SW 1271 (cell line): Measurements from ENCODE around the gene LTA.
"Not testable (repeated sequence)": the region's sequence is repeated elsewhere in the genome, so short reads cannot be mapped to it uniquely, and the experiment has no call there.

ENCODE experiments used
- DNase-seq, 2 experiments: peaks; one replicate each; lab custom pipeline; 2025; lab: John Stamatoyannopoulos, UW

The LTA gene

GRCh38 chr6:31586599-31587281 lies 14.7 kb downstream of the LTA start:
- no peak for DNase-seq

DNA sequence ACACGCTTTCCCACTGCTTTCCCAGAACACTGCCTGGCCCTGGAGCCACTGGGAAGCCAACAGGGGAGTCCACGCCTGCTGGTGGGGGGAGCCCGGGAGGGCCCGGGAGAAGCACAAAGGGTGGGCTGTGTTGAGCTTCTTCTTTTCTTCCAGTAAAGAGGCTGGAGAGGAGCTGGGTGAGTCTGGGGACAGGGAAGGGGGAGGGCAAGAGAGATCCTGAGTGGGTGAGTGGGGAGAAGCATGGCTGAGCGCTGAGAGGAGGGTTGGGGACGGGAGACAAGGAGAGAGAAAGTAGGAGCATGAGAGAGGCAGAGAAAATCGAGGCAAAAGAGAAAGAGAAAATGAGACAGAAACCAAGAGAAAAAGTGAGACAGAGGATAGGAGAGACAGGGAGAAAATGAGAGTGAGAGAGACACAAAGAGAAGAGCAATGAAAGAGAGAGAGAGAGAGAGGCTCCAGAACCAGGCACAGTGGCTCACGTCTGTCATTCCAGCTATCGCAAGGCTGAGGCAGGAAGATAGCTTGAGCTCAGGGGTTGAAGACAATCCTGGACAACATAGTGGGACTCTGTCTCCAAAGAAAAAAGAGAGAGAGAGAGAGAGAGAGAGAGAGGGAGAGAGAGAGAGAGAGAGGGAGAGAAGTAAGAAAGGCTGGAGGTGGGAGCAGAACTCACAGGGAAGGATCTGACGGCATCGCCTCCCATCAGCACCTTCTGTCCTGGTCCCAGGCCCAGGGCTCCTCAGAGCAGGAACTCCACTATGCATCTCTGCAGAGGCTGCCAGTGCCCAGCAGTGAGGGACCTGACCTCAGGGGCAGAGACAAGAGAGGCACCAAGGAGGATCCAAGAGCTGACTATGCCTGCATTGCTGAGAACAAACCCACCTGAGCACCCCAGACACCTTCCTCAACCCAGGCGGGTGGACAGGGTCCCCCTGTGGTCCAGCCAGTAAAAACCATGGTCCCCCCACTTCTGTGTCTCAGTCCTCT lies 16.0 kb downstream of the LTA start:
- DNase-seq: no peak

GRCh38 chr6:31588871-31589650 lies 17.0 kb downstream of the LTA start:
- no peak for DNase-seq

GRCh38 chr6:31590691-31591090 lies 18.6 kb downstream of the LTA start:
- DNase-seq: not testable (repeated sequence)

- DNase-seq: no peak
Observed at GRCh38 chr6:31592396-31592771, 20.3 kb downstream of the LTA start.

DNA sequence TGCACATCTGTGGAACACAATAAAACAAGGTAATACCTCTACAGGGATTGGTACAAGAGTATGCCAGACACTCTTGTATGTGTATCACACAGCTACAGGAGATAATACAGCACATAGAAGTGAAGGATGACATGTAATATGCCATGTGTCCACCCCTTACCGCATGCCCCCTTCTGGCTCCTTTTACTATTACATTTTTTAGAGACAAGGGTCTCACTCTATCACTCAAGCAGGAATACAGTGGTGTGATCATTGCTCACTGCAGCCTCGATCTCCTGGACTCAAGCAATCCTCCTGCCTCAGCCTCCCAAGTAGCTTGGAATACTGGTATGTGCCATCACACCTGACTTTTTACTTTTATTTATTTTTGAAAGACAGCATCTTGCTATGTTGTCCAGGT lies 24.9 kb downstream of the LTA start:
- DNase-seq: peak; percentile 24 to 61

DNA sequence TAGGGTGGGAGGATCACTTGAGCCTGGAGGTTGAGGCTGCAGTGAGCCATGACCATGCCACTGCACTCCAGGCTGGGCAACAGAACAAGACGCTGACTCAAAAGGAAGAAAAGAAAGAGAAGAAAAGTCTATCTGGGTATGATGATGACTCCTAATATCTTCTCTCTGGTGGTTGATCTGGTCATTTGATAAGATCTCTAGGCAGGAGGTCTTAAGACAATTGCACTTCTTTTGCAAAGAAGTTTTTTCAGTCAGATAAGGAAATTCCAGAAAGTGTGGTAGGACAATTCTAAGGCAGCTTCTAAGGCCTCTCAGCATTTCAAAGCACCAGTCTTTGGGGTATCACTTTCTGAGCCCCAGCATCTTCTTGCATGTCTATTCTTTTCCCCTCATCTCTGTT lies 35.2 kb downstream of the LTA start:
- DNase-seq: no peak

DNA sequence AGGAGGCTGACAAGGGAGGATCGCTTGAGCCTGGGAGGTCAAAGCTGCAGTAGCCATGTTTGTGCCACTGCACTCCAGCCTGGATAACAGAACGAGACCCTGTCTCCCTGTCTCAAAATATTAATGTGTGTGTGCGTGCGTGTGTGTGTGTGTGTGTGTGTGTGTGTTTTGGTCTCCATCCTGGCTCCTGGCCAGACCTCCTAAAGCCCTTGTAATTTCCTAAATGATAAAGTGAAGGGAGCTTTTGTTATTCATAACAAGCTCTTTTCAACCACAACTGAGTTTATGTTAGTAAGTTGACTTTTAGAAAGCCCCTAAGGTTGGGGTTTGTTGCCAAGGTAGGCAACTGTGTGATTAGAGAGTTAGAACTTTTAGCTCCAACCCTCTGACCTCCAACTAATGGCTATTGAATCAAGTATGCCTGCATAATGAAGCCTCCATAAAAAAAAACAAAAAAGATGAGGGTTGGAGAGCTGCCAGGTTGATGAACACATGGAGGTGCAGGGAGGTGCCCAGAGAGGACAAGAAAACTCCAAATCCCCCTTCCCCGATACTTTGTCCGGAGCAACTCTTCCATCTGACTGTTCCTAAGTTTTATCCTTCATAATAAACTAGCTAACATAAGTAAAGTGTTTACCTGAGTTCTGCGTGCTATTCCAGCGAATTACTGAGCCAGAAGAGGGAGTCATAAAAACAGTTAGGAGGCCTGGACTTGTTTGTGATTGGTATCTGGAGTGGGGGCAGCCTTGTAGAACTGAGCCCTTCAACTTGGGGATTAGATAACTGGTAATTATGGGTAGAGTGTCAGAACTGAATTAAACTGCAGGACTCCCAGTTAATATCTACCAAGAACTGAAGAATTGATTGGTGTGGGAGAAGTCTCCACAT lies 37.7 kb downstream of the LTA start:
- no peak for DNase-seq

DNA sequence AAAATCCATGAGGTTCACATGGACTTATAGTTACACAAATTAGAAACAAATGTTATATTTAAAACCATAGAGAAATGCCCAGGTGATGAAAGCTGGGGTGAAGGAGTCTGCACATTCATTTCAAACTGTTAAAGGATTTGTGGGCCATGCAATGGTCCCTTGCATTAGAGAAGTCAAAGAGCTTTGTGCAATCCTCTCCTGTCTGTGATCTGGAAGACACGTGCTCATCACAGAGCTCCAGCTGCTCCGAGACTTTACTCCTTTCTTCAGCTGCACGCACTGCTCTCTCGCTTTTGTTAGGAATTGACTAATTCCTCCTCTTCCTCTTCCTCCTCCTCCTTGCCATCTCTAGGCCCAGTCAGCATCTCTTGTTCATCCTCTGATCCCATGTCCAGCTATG lies 38.9 kb downstream of the LTA start:
- DNase-seq: no peak

- DNase-seq: no peak
Observed at GRCh38 chr6:31614075-31614619, 42.1 kb downstream of the LTA start.

GRCh38 chr6:31614684-31615578 lies 42.8 kb downstream of the LTA start, which contains the start of gene AIF1:
TSS of gene AIF1 (plus strand) at chr6:31615234. CDS start at chr6:31615330, 96 bp downstream.
- no peak for DNase-seq

DNA sequence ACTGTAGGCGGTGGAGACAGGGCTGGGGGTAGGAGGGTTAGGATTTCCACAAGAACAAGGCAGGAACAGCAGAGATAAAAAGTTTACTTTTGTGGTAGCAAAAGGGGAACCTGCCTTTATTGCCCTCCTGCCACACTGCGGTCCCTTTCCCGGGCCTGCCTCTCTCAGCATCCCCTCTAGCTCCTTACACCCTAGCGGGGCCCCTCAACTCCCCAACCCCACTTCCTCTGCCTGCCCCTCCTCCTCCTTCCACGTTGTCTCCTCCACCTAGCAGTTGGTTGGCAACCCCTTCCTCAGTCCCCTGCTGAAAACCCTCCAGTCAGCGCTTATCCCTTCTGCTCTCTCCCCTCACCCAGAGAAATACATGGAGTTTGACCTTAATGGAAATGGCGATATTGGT lies 43.7 kb downstream of the LTA start:
- no peak for DNase-seq

- no peak for DNase-seq
Observed at GRCh38 chr6:31617010-31617409, 44.9 kb downstream of the LTA start.

- peak; percentile 98 to 99 for DNase-seq
Observed at GRCh38 chr6:31619805-31620585, 47.9 kb downstream of the LTA start.

DNA sequence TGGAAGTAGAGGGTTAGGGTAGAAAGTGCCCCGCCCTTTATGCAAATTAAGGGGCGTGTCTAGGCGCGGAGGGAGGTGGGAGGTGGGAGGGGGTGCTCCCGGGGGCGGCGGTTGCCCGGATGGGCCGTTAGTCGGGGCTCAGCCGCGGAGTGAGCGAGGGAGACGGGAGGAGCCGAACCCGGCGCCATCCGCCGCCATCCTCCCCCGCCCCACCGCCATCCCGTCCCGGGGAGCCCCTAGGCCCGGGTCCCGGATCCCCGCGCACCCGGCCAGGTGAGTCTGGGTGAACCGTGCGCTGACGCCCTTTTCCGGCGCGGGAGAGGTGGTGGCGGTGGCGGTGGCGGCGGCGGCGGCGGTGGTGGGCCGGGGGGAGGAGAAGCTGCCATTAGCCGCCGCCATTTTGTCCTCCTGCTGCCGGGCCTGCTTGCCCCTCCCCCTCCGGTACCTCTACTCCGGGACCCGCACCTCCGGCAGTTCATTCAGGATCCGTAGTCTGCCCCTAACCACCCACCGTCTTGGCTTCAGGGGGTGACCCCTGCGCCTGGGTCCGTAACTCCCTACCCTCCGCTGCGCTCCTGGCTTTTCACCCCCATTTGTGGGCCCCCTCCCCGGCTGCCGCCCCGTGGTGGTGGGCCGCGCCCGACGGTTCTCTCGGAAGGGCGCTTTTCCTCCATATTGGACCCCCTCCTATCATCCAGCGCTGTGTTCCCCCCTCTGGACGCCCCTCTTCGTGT lies 48.7 kb downstream of the LTA start, which contains the start of gene PRRC2A:
Gene PRRC2A (plus strand): TSS at position 130 of the 734 bp plus-strand sequence. CDS start 2,075 bp downstream, outside the sequence.
- DNase-seq: peak in 1 of 2 experiments; percentile 86

GRCh38 chr6:31621320-31621939 lies 49.3 kb downstream of the LTA start:
- DNase-seq: no peak

DNA sequence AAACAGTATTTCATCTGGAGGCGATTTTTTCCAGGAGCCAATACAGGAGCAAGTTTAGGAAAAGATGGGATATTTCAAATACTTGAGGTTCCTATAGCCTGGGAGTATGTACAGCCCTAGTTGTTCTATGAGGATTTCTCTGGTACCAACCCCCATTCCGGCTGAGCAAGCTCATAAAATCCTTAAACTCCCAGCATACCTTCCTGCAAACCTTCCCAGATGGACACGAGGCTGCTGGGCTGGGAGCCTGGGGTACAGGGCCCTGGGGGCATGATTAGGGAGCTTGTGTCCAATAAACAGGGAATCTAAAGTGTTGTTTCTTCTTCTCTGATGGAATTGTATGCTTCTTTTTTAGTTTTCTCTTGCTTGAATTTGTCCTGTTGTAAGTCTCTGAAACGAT lies 49.9 kb downstream of the LTA start:
- no peak for DNase-seq

GRCh38 chr6:31622684-31623091 lies 50.6 kb downstream of the LTA start:
- DNase-seq: no peak
